Activated naive CD4-positive, alpha-beta T cell treated with anti-CD3 and anti-CD28 coated beads for 36 hours (primary cell): ENCODE measurements around the gene INSL3. TPM values are rescaled to one million over a fixed set of nuclear protein-coding genes. Genes with fewer than 3 reads are reported as not detected.

Experiments used
- CTCF ChIA-PET: fragments of 350-600 bp; sonication (Branson Sonifier 250); formaldehyde crosslinking; loops from one replicate; lab custom pipeline; 2021; ENCODE audit warnings: antibody characterized with exemption; lab: Charles Lee
- DNase-seq: peaks from one replicate; pipeline ENCODE4 v3.0.0-alpha.2; 2020
- H3K27ac Mint-ChIP-seq: one replicate; pipeline ENCODE4 v1.8.0; 2021; ENCODE audit warnings: mild to moderate bottlenecking, mixed read lengths
- H3K27me3 Mint-ChIP-seq: one replicate; pipeline ENCODE4 v1.8.0; 2021; ENCODE audit warnings: low read depth, mixed read lengths
- H3K36me3 Mint-ChIP-seq: one replicate; pipeline ENCODE4 v1.8.0; 2021; ENCODE audit warnings: low read depth, mixed read lengths
- H3K4me1 Mint-ChIP-seq: one replicate; pipeline ENCODE4 v1.8.0; 2021; ENCODE audit warnings: low read depth, mixed read lengths
- H3K4me3 Mint-ChIP-seq: one replicate; pipeline ENCODE4 v1.8.0; 2021; ENCODE audit warnings: mild to moderate bottlenecking, moderate library complexity, mixed read lengths
- H3K9me3 Mint-ChIP-seq: one replicate; pipeline ENCODE4 v1.8.0; 2021; ENCODE audit warnings: mixed read lengths
- intact Hi-C: fragments of 100-400 bp; cut with micrococcal nuclease; formaldehyde crosslinking; loops from one replicate; pipeline ENCODE4 v1.15.1; 2023
- total RNA-seq, 2 experiments: library from RNA; stranded (reverse); gene quantifications; one replicate each; pipeline ENCODE4 v1.2.3, GENCODE V29; 2021

INSL3 gene
- total RNA-seq, 2 experiments from 2014 or later = 5.7 to 5.9 TPM

DNA sequence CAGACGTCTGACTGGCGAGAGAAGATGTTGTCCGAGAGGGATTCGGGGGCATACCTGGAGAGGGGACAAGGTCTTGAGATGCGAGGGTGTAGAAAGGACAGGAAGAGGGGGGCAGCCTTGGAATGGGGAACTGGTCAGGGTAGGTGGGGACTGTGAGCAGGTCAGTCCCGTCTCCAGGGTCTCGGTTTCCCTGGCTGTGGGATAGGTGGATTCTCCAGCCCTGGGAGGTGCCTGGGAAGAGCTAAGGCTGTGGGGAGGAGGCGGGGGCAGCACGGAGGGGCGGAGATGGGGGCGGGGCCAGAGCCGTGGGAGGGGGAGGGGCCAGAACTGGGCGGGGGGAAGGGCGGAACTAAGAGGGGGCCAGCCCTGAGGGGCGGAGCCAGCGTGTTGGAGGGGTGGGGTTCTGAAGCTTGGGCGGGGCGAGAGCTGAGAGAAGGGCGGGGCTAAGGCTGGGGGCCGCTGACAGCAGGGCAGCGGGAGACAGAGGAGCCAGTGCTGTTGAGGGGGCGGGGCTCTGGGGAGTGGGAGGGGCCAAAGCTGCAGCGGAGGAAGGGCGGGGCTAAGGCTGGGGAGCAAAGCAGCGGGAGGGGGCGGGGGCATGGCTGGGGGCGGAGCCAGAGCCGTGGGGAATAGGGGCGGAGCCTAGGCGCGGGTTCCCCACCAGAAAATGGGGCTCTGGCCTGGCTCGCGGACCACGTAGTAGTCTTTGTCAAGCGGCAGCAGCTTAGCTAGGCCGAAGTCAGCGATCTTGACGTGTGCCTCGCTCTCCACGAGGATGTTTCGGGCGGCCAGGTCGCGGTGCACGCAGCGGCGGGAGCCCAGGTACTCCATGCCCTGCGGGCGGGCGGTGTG is 9.5 kb upstream of the INSL3 start:
- Mint-ChIP-seq H3K27ac (no peak overlapping the region), H3K36me3 (peaks cover 63% of the 10 kb centered on the region), H3K4me1 (peaks cover 9% of the 10 kb centered on the region), H3K9me3 (peaks cover 3% of the 10 kb centered on the region), H3K4me3 (no peak overlapping the region), H3K27me3 (no peaks in the 10 kb centered on the region)
- CTCF ChIA-PET = interaction anchor here (1.8 kb wide), 1 partner anchor 29 kb away, joined by 5 read pairs; the partner anchor contains the start of gene RPL18A
- intact Hi-C loops = no loop called here
- peak; percentile 66 for DNase-seq

- no peak overlapping the region for H3K27ac Mint-ChIP-seq
- H3K9me3 Mint-ChIP-seq = peaks cover 3% of the 10 kb centered on the region
- H3K36me3 Mint-ChIP-seq = peaks cover 60% of the 10 kb centered on the region
- intact Hi-C loops = no loop called here
- CTCF ChIA-PET = interaction anchor here (1.8 kb wide), 1 partner anchor 29 kb away, joined by 5 read pairs; the partner anchor contains the start of gene RPL18A
- H3K4me1 Mint-ChIP-seq = peaks cover 5% of the 10 kb centered on the region
- no peaks in the 10 kb centered on the region for H3K27me3 Mint-ChIP-seq
- no peak overlapping the region for H3K4me3 Mint-ChIP-seq
- no peak for DNase-seq
Observed at GRCh38 chr19:17829855-17830566, 8.7 kb upstream of the INSL3 start.

DNA sequence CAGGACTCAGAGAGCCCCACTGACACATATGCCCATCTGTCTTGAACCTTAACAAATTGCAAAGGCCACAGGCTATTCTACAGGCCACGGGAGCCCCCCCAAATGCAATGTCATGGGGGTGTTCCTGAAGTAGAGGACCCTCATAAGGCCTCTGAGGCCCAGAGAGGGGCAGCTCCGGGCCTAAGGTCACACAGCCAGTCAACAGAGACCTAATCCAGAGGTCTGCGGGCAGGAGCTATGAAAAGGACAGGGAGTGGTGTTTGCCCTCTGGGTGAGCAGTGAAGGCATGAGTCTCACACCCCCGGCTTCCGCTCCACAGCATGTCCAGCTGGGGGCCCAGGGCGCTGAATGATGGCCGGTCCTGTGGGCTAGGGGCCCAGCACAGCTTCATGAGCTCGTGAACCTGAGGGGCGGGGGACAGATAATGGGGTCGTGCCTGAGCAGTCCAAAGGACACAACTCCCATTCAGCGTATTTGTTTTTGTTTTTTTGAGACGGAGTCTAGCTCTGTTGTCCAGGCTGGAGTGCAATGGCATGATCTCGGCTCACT is 5.3 kb upstream of the INSL3 start:
- no peaks in the 10 kb centered on the region for H3K9me3 Mint-ChIP-seq
- peaks cover 38% of the 10 kb centered on the region for H3K36me3 Mint-ChIP-seq
- H3K4me1 Mint-ChIP-seq = peaks cover 3% of the 10 kb centered on the region
- H3K27ac Mint-ChIP-seq = no peak overlapping the region
- intact Hi-C loops = no loop called here
- CTCF ChIA-PET = no interaction called here
- DNase-seq = no peak
- H3K4me3 Mint-ChIP-seq = no peak overlapping the region
- H3K27me3 Mint-ChIP-seq = no peaks in the 10 kb centered on the region

DNA sequence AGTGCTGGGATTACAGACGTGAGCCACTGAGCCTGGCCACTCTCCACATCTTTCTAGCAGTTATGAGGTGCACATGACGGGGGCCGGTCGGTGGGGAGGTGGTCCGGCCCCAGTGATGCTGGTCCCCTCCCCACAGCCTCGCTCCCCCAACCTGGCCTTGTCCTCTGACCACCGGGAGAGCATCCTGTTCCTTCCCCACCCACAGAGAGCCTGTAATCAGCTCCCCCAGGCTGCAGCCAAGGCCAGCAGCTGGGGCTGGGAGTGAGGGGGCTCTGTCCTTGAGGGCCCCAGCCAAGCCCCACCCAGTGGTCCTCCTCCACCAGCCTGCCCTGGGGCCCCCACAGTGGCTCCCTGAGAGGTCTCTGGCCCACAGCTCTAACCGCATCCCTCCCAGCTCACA is 3.0 kb upstream of the INSL3 start:
- Mint-ChIP-seq H3K9me3 (no peaks in the 10 kb centered on the region), H3K4me3 (no peak overlapping the region), H3K36me3 (peaks cover 20% of the 10 kb centered on the region), H3K27ac (no peak overlapping the region), H3K27me3 (no peaks in the 10 kb centered on the region), H3K4me1 (no peaks in the 10 kb centered on the region)
- no peak for DNase-seq
- intact Hi-C loops = no loop called here
- CTCF ChIA-PET = interaction anchor here (0.6 kb wide), 1 partner anchor 135 kb away, joined by 3 read pairs; no protein-coding TSS in a partner anchor

DNA sequence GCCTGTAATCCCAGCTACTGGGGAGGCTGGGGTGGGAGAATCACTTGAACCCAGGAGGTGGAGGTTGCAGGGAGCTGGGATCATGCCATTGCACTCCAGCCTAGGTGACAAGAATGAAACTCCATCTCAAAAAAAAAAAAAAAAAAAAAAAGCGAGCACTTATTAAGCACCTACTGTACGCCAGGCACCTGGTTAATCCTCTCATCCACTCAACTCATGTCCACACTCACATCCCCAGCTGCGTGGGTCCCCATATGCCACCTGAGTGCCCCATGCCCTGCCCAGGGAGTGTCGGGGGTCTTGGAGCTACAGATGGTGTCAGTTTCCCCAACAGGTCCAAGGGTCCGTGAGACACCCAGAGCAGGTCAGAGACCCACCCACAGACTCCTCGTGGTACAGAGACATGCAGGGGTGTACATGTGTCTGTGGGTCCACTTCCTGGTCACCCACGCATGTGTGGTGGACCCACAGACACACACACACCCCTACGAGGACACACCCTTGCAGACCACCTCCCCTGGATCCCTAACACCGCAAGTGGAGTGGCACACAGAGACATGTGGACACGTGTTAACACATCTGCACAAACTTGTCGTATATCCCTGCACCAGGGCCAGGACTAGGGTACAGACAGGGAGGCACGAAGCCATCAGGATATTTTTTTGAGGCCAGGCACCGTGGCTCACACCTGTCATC is 3.5 kb downstream of the INSL3 start:
- CTCF ChIA-PET = no interaction called here

GRCh38 chr19:17812099-17812498 is 9.2 kb downstream of the INSL3 start:
- Mint-ChIP-seq H3K4me1 (peaks cover 10% of the 10 kb centered on the region), H3K4me3 (no peak overlapping the region), H3K27ac (no peak overlapping the region), H3K36me3 (no peaks in the 10 kb centered on the region), H3K9me3 (no peaks in the 10 kb centered on the region), H3K27me3 (no peaks in the 10 kb centered on the region)
- CTCF ChIA-PET = no interaction called here
- intact Hi-C loops = no loop called here
- no peak for DNase-seq

More for the DNA sequence above, 3.5 kb downstream of the INSL3 start:
- no peaks in the 10 kb centered on the region for H3K27me3 Mint-ChIP-seq
- DNase-seq = no peak
- no peaks in the 10 kb centered on the region for H3K4me1 Mint-ChIP-seq
- intact Hi-C loops = no loop called here
- H3K4me3 Mint-ChIP-seq = no peak overlapping the region
- no peaks in the 10 kb centered on the region for H3K9me3 Mint-ChIP-seq
- no peak overlapping the region for H3K27ac Mint-ChIP-seq
- no peaks in the 10 kb centered on the region for H3K36me3 Mint-ChIP-seq

GRCh38 chr19:17811681-17812080 is 9.6 kb downstream of the INSL3 start:
- Mint-ChIP-seq H3K27ac (no peak overlapping the region), H3K4me3 (no peak overlapping the region), H3K36me3 (no peaks in the 10 kb centered on the region), H3K4me1 (peaks cover 11% of the 10 kb centered on the region), H3K27me3 (no peaks in the 10 kb centered on the region), H3K9me3 (no peaks in the 10 kb centered on the region)
- DNase-seq = no peak
- CTCF ChIA-PET = no interaction called here
- intact Hi-C loops = no loop called here

GRCh38 chr19:17811103-17811502 is 10.2 kb downstream of the INSL3 start:
- no peaks in the 10 kb centered on the region for H3K36me3 Mint-ChIP-seq
- peaks cover 14% of the 10 kb centered on the region for H3K4me1 Mint-ChIP-seq
- no peak overlapping the region for H3K27ac Mint-ChIP-seq
- CTCF ChIA-PET = no interaction called here
- intact Hi-C loops = no loop called here
- H3K4me3 Mint-ChIP-seq = no peak overlapping the region
- no peak for DNase-seq
- no peaks in the 10 kb centered on the region for H3K27me3 Mint-ChIP-seq
- H3K9me3 Mint-ChIP-seq = no peaks in the 10 kb centered on the region

- Mint-ChIP-seq H3K27ac (no peak overlapping the region), H3K4me3 (peak overlapping the region; percentile 36), H3K9me3 (no peaks in the 10 kb centered on the region), H3K4me1 (peaks cover 31% of the 10 kb centered on the region), H3K27me3 (no peaks in the 10 kb centered on the region), H3K36me3 (no peaks in the 10 kb centered on the region)
- DNase-seq = peak; percentile 34
- CTCF ChIA-PET = interaction anchor here (0.6 kb wide), 1 partner anchor 115 kb away, joined by 8 read pairs; no protein-coding TSS in a partner anchor
- intact Hi-C loops = no loop called here
Observed at GRCh38 chr19:17807731-17808316, 13.5 kb downstream of the INSL3 start.

GRCh38 chr19:17806945-17807344 is 14.4 kb downstream of the INSL3 start:
- CTCF ChIA-PET = interaction anchor here (0.7 kb wide), 1 partner anchor 131 kb away, joined by 3 read pairs; no protein-coding TSS in a partner anchor
- peaks cover 35% of the 10 kb centered on the region for H3K4me1 Mint-ChIP-seq
- H3K27ac Mint-ChIP-seq = no peak overlapping the region
- H3K27me3 Mint-ChIP-seq = no peaks in the 10 kb centered on the region
- no peaks in the 10 kb centered on the region for H3K36me3 Mint-ChIP-seq
- no peak overlapping the region for H3K4me3 Mint-ChIP-seq
- intact Hi-C loops = no loop called here
- H3K9me3 Mint-ChIP-seq = no peaks in the 10 kb centered on the region
- peak; percentile 56 for DNase-seq

DNA sequence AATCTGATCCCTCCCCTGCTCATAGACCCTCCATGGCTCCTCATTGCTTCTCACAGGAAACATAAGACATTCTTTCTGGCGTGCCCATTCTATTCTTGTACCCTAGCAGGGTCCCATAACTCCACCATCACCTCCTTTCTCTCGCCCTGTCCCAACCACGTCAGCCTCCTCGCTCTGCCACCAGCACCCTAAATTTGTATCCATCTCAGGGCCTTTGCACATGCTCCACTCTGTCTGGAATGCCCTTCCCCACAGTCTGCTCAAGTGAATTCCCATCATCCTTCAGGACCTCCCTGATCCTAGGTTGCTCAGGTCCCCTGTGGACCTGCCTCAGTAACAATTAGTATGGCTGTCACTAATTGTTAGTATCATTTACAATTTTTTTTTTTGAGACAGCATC is 15.9 kb downstream of the INSL3 start:
- H3K27me3 Mint-ChIP-seq = no peaks in the 10 kb centered on the region
- DNase-seq = no peak
- CTCF ChIA-PET = interaction anchor here (0.6 to 3.5 kb wide), 4 partner anchors 41 to 1306 kb away, joined by 3 to 15 read pairs (median 4); no protein-coding TSS in a partner anchor
- no peaks in the 10 kb centered on the region for H3K9me3 Mint-ChIP-seq
- H3K4me3 Mint-ChIP-seq = no peak overlapping the region
- peaks cover 35% of the 10 kb centered on the region for H3K4me1 Mint-ChIP-seq
- no peaks in the 10 kb centered on the region for H3K36me3 Mint-ChIP-seq
- H3K27ac Mint-ChIP-seq = no peak overlapping the region
- intact Hi-C loops = no loop called here
